ENCODE measurements around the gene TMEM54.

TMEM54 gene

DNA sequence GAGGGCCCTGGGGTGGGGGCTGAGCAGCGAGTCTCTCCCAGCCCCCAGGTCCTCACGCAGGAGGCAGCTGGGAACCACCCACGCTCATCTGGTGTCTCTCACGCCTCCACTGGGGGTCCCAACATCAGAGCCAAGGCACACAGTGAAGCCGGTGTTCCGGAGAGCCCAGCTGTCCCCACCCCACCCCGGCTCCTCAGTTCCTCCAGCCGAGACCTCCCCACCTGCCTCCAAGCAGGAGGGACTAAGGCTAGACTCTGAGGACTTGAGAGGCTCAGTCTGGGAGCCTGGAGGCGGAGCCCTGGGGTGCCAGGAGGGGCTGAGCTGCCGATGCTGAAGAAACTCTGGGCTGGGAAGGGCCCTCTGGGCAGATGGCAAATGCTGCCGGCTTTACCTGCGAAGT is 16.5 kb downstream of the TMEM54 start:
- Histone ChIP-seq H3K27ac (replicated peaks) (no peak overlapping the region), H3K27me3 (ENCODE audit: insufficient read depth, poor library complexity, severe bottlenecking) (peaks cover 27% of the 10 kb centered on the region), H3K4me3 (replicated peaks; ENCODE audit: insufficient read depth, low read length) (no peak overlapping the region)
- no peak for DNase-seq (ENCODE audit: low read depth in 1 of 2, low spot score in 1 of 2)
- TF ChIP-seq POLR2AphosphoS5 (IDR thresholded peaks at IDR 0.05; ENCODE audit: low read depth) (no peak), SPI1 (IDR thresholded peaks at IDR 0.05; ENCODE audit: borderline replicate concordance, low read depth) (no peak), GABPA (IDR thresholded peaks at IDR 0.05; ENCODE audit: low read depth) (no peak)
- TF ChIP-seq, protein P1, sequence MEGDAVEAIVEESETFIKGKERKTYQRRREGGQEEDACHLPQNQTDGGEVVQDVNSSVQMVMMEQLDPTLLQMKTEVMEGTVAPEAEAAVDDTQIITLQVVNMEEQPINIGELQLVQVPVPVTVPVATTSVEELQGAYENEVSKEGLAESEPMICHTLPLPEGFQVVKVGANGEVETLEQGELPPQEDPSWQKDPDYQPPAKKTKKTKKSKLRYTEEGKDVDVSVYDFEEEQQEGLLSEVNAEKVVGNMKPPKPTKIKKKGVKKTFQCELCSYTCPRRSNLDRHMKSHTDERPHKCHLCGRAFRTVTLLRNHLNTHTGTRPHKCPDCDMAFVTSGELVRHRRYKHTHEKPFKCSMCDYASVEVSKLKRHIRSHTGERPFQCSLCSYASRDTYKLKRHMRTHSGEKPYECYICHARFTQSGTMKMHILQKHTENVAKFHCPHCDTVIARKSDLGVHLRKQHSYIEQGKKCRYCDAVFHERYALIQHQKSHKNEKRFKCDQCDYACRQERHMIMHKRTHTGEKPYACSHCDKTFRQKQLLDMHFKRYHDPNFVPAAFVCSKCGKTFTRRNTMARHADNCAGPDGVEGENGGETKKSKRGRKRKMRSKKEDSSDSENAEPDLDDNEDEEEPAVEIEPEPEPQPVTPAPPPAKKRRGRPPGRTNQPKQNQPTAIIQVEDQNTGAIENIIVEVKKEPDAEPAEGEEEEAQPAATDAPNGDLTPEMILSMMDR (IDR thresholded peaks at IDR 0.05; ENCODE audit: insufficient read depth, low read length), result no peak
- TF ChIP-seq, protein P2, sequence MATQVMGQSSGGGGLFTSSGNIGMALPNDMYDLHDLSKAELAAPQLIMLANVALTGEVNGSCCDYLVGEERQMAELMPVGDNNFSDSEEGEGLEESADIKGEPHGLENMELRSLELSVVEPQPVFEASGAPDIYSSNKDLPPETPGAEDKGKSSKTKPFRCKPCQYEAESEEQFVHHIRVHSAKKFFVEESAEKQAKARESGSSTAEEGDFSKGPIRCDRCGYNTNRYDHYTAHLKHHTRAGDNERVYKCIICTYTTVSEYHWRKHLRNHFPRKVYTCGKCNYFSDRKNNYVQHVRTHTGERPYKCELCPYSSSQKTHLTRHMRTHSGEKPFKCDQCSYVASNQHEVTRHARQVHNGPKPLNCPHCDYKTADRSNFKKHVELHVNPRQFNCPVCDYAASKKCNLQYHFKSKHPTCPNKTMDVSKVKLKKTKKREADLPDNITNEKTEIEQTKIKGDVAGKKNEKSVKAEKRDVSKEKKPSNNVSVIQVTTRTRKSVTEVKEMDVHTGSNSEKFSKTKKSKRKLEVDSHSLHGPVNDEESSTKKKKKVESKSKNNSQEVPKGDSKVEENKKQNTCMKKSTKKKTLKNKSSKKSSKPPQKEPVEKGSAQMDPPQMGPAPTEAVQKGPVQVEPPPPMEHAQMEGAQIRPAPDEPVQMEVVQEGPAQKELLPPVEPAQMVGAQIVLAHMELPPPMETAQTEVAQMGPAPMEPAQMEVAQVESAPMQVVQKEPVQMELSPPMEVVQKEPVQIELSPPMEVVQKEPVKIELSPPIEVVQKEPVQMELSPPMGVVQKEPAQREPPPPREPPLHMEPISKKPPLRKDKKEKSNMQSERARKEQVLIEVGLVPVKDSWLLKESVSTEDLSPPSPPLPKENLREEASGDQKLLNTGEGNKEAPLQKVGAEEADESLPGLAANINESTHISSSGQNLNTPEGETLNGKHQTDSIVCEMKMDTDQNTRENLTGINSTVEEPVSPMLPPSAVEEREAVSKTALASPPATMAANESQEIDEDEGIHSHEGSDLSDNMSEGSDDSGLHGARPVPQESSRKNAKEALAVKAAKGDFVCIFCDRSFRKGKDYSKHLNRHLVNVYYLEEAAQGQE (IDR thresholded peaks at IDR 0.05; ENCODE audit: insufficient replicate concordance, low read depth), result no peak

DNA sequence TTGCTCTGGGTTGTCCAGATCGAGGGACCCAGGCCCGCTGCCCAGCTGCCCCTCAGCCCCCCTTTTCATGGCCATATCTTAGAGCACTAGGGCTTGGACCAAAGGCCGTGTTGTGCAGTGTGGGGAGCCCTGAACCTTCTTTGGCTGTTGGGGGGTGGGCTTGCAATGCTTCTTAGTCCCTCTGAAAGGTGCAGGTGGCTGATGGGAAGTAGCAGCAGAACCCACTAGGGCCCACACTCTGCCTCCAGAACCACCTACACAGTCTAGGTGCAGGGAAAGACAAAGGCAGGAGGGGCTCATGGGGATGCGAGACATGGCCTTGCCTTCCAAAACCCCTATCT is 17.2 kb downstream of the TMEM54 start:
- no peak for TF ChIP-seq SPI1 (IDR thresholded peaks at IDR 0.05; ENCODE audit: borderline replicate concordance, low read depth)
- TF ChIP-seq, protein P1 (IDR thresholded peaks at IDR 0.05; ENCODE audit: insufficient read depth, low read length), result no peak
- TF ChIP-seq, protein P2 (IDR thresholded peaks at IDR 0.05; ENCODE audit: insufficient replicate concordance, low read depth), result no peak
- no peak for TF ChIP-seq GABPA (IDR thresholded peaks at IDR 0.05; ENCODE audit: low read depth)
- TF ChIP-seq POLR2AphosphoS5 (IDR thresholded peaks at IDR 0.05; ENCODE audit: low read depth), result no peak
- H3K27ac ChIP-seq (replicated peaks), result no peak overlapping the region
- H3K27me3 ChIP-seq (ENCODE audit: insufficient read depth, poor library complexity, severe bottlenecking), result peaks cover 25% of the 10 kb centered on the region
- H3K4me3 ChIP-seq (replicated peaks; ENCODE audit: insufficient read depth, low read length), result no peak overlapping the region
- no peak for DNase-seq (ENCODE audit: low read depth in 1 of 2, low spot score in 1 of 2)

DNA sequence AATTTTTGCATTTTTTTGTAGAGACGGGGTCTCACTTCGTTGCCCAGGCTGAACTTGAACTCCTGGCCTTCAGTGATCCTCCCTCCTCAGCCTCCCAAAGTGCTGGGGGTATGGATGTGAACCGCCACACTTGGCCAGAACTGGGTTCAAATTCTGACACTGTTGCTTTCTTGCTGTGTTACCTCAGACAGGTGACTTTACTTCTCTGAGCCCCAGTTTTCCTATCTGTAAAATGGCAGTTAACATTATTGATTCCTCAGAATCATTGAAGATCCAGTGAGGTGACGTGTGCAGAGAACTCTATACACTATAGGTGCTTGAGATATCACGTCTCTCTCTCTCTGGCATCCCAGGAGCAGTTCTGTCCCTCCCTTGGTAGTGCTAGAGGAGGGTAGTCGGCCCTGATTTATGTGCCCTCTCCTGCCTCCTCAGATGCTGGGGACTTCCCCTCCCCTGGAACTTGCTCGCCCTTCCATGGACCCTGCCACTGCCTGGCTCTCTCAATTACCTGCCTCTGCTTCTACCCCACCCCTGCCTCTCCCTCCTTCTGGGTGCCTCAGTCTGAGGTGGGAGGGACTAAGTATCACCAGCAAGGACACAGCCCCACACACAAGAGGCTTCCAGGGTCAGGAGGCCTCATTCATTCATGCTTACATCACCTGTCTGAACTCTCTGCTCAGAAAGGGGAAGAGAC is 17.7 kb downstream of the TMEM54 start:
- no peak for DNase-seq (ENCODE audit: low read depth in 1 of 2, low spot score in 1 of 2)
- Histone ChIP-seq H3K4me3 (replicated peaks; ENCODE audit: insufficient read depth, low read length) (no peak overlapping the region), H3K27me3 (ENCODE audit: insufficient read depth, poor library complexity, severe bottlenecking) (peaks cover 24% of the 10 kb centered on the region), H3K27ac (replicated peaks) (no peak overlapping the region)
- TF ChIP-seq, protein P1 (IDR thresholded peaks at IDR 0.05; ENCODE audit: insufficient read depth, low read length), result no peak
- TF ChIP-seq POLR2AphosphoS5 (IDR thresholded peaks at IDR 0.05; ENCODE audit: low read depth), result no peak
- TF ChIP-seq GABPA (IDR thresholded peaks at IDR 0.05; ENCODE audit: low read depth), result no peak
- TF ChIP-seq, protein P2 (IDR thresholded peaks at IDR 0.05; ENCODE audit: insufficient replicate concordance, low read depth), result no peak
- TF ChIP-seq SPI1 (IDR thresholded peaks at IDR 0.05; ENCODE audit: borderline replicate concordance, low read depth), result 0 out of 2 replicates have a peak, but pooled peaks have one; percentile 14
